OCI-LY7 (cell line): ENCODE results near the gene AK4. TPM values are rescaled to one million over a fixed set of nuclear protein-coding genes. Genes with fewer than 3 reads are reported as not detected.

Experiments
- BruUV-seq: library from RNA; stranded (reverse); fragments of 400-500 nt; replicated peaks from 2 replicates; lab custom pipeline; 2021; lab: Mats Ljungman, UMichigan
- CTCF ChIA-PET: fragments of 300-600 bp; sonication (Branson Sonifier 250); formaldehyde crosslinking; loops from one replicate; lab custom pipeline; 2022; ENCODE audit warnings: antibody characterized with exemption; ENCODE audit not compliant: unreplicated experiment; lab: Charles Lee
- POLR2A ChIA-PET: fragments of 300-600 bp; sonication (Branson Sonifier 250); formaldehyde crosslinking; loops from one replicate; lab custom pipeline; 2022; ENCODE audit warnings: antibody characterized with exemption; lab: Charles Lee
- DNase-seq: peaks from one replicate; pipeline ENCODE4 v3.0.0-alpha.2; 2015; ENCODE audit warnings: low spot score
- H2AFZ ChIP-seq: fragments of 200-600 bp; sonication (generic), shearing (Covaris generic); 2 replicates; pipeline ENCODE4 v1.6.1; 2014; ENCODE audit warnings: mild to moderate bottlenecking, antibody characterized with exemption, low read length, moderate library complexity
- H3K27ac ChIP-seq: fragments of 200-600 bp; sonication (generic); 2 replicates; pipeline ENCODE4 v1.5.1; 2014; ENCODE audit warnings: mixed run types, low read depth, mild to moderate bottlenecking, moderate library complexity, low read length, inconsistent platforms; ENCODE audit not compliant: poor library complexity, severe bottlenecking
- H3K36me3 ChIP-seq: fragments of 200-600 bp; sonication (generic); 2 replicates; pipeline ENCODE4 v1.6.1; 2014; ENCODE audit warnings: mild to moderate bottlenecking, antibody characterized with exemption, low read length, moderate library complexity, mixed read lengths; ENCODE audit not compliant: insufficient read depth
- H3K4me1 ChIP-seq: fragments of 200-600 bp; sonication (generic); 2 replicates; pipeline ENCODE4 v1.5.1; 2014; ENCODE audit warnings: mild to moderate bottlenecking, low read length; ENCODE audit not compliant: insufficient read depth, poor library complexity, severe bottlenecking
- H3K4me2 ChIP-seq: fragments of 200-600 bp; sonication (generic); 2 replicates; pipeline ENCODE4 v1.6.1; 2014; ENCODE audit warnings: mild to moderate bottlenecking, low read length
- H3K4me3 ChIP-seq: fragments of 200-600 bp; sonication (generic); 2 replicates; pipeline ENCODE4 v1.5.1; 2014; ENCODE audit warnings: mild to moderate bottlenecking, low read depth, low read length; ENCODE audit not compliant: poor library complexity, severe bottlenecking
- H3K79me2 ChIP-seq: fragments of 200-600 bp; sonication (generic); 2 replicates; pipeline ENCODE4 v1.6.1; 2016; ENCODE audit warnings: low read depth, mild to moderate bottlenecking, low read length, moderate library complexity, mixed read lengths; ENCODE audit not compliant: insufficient read depth
- H3K9me2 ChIP-seq: fragments of 200-600 bp; sonication (generic); 2 replicates; pipeline ENCODE4 v1.6.1; 2016; ENCODE audit warnings: mild to moderate bottlenecking, low read length, mixed read lengths; ENCODE audit not compliant: insufficient read depth
- H3K9me3 ChIP-seq: fragments of 200-600 bp; sonication (generic); 2 replicates; pipeline ENCODE4 v1.6.1; 2014; ENCODE audit warnings: mild to moderate bottlenecking, mixed run types, low read length, mixed read lengths
- H4K20me1 ChIP-seq: fragments of 200-600 bp; sonication (generic); 2 replicates; pipeline ENCODE4 v1.6.1; 2014; ENCODE audit warnings: mild to moderate bottlenecking, antibody characterized with exemption, low read length, moderate library complexity, mixed read lengths; ENCODE audit not compliant: insufficient read depth
- EZH2phosphoT487 ChIP-seq: fragments of 200-600 bp; sonication (generic); IDR thresholded peaks from 2 replicates; pipeline ENCODE4 v1.6.1; 2018; ENCODE audit warnings: low read depth, borderline replicate concordance, mild to moderate bottlenecking, mixed run types, antibody characterized with exemption, low read length, moderate library complexity, mixed read lengths
- intact Hi-C: fragments of 100-400 bp; cut with micrococcal nuclease; formaldehyde crosslinking; loops from one replicate; pipeline ENCODE4 v1.10.0; 2022; ENCODE audit not compliant: unreplicated experiment
- total RNA-seq, 2 experiments: library from RNA; depleted of rRNA in 1 of 2; stranded (reverse); fragments of >200 nt in 1 of 2; shearing (Covaris generic) in 1 of 2; gene quantifications; 2 replicates each; pipeline ENCODE4 v1.2.3, GENCODE V29; 2014 to 2022
- TF ChIP-seq, protein P1 (sequence below): fragments of 200-600 bp; sonication (generic); conservative IDR thresholded peaks from 2 replicates; pipeline ENCODE4 v1.5.1; 2014; ENCODE audit warnings: mild to moderate bottlenecking, antibody characterized with exemption, low read length, moderate library complexity, mixed read lengths

The AK4 gene
- total RNA-seq, 2 experiments from 2014 or later = 0.16 to 1.4 TPM

DNA sequence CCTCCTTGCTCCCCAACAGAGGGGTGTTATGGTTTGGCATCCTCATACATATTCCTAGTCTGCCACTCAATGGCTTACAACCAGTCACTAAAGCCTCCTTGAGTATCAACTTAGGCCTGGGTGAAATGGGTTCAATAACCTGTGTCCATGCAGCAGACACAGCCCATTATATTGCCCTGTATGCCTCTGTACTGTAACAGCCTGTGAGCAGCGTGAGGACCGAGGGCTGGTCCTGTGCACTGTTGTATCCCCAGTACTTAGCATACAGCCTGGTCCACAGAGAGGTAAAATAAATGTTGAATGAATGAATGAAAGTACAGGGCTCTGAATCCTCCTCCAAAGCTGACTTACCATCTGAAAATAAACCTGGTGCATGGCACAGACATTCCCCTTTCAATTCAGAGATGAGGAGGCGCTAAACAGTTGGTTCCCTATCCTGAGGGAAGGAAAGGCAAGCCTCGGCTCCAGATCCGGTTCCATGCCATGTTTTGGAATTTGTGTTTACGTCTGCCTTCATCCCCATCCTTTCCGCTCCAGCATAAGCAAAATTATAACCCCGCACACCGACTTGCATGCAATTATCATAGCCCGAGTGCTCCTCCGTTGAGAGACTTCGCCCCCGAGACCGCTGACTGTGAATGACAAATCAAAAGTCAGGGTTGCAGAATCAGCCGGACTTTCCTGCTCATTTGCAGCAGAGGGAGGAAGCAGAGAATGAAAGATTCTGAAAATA is 116.4 kb downstream of the AK4 start:
- Histone ChIP-seq H3K4me3 (peak overlapping the region; percentile 5), H3K9me2 (no peaks in the 10 kb centered on the region), H3K4me2 (peak overlapping the region; percentile 36; the same call in 1 of the 2 replicates), H3K36me3 (no peaks in the 10 kb centered on the region), H3K79me2 (no peaks in the 10 kb centered on the region), H2AFZ (no peak overlapping the region), H3K9me3 (no peaks in the 10 kb centered on the region), H3K27ac (no peak overlapping the region), H3K4me1 (peaks cover 14% of the 10 kb centered on the region), H4K20me1 (no peaks in the 10 kb centered on the region; the same call in 1 of the 2 replicates)
- no peak for DNase-seq
- ChIA-PET POLR2A (interaction anchor here (0.7 kb wide), 2 partner anchors 12 to 25 kb away, joined by 3 to 4 read pairs; no protein-coding TSS in a partner anchor), CTCF (no interaction called here)
- intact Hi-C loops = no loop called here
- no TSS peak for BruUV-seq
- TF ChIP-seq, protein P1, sequence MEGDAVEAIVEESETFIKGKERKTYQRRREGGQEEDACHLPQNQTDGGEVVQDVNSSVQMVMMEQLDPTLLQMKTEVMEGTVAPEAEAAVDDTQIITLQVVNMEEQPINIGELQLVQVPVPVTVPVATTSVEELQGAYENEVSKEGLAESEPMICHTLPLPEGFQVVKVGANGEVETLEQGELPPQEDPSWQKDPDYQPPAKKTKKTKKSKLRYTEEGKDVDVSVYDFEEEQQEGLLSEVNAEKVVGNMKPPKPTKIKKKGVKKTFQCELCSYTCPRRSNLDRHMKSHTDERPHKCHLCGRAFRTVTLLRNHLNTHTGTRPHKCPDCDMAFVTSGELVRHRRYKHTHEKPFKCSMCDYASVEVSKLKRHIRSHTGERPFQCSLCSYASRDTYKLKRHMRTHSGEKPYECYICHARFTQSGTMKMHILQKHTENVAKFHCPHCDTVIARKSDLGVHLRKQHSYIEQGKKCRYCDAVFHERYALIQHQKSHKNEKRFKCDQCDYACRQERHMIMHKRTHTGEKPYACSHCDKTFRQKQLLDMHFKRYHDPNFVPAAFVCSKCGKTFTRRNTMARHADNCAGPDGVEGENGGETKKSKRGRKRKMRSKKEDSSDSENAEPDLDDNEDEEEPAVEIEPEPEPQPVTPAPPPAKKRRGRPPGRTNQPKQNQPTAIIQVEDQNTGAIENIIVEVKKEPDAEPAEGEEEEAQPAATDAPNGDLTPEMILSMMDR = no peak
- TF ChIP-seq EZH2phosphoT487 = no peak

DNA sequence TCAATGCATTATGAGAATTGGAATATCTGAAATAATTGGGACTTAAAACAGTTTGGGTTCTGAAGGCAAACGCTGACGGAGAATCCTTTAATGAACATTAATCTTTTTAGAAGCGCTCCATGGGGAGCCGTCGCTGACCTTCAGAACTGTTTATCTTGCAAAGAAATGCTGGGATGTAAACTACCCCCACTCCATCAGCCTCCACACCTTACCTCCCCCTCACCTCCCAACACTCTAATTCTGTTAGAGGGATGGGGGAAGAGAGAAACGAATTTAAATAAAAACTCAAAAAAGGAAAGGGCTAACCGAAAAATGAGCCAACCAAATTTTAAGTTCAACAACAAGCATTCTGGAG is 117.3 kb downstream of the AK4 start:
- TF ChIP-seq, protein P1 = no peak
- TF ChIP-seq EZH2phosphoT487 = no peak
- Histone ChIP-seq H2AFZ (no peak overlapping the region), H3K9me3 (no peaks in the 10 kb centered on the region), H4K20me1 (no peaks in the 10 kb centered on the region; the same call in 1 of the 2 replicates), H3K4me2 (no peak overlapping the region; the same call in 1 of the 2 replicates), H3K4me3 (no peak overlapping the region), H3K4me1 (peaks cover 8% of the 10 kb centered on the region), H3K36me3 (no peaks in the 10 kb centered on the region), H3K27ac (no peak overlapping the region), H3K9me2 (no peaks in the 10 kb centered on the region), H3K79me2 (no peaks in the 10 kb centered on the region)
- BruUV-seq = no TSS peak
- ChIA-PET CTCF (no interaction called here), POLR2A (interaction anchor here (0.7 to 1.3 kb wide), 3 partner anchors 11 to 24 kb away, joined by 3 to 4 read pairs (median 3); no protein-coding TSS in a partner anchor)
- DNase-seq = no peak
- intact Hi-C loops = no loop called here
